HepG2 (cell line): Measurements from ENCODE around the gene MMP25. TPM values are rescaled to one million over a fixed set of nuclear protein-coding genes. Genes with fewer than 3 reads are reported as not detected.

ENCODE experiments used
- ARNTL ChIP-seq: sonication (generic); formaldehyde crosslinking; IDR thresholded peaks from 2 replicates; pipeline ENCODE4 v1.4.0; 2020; ENCODE audit warnings: mild to moderate bottlenecking, missing genetic modification reagents
- BCL6 ChIP-seq: IDR thresholded peaks from 2 replicates; pipeline ENCODE4 v1.6.1; 2016; ENCODE audit warnings: missing genetic modification reagents, missing compliant biosample characterization
- HNF4A ChIP-seq: sonication (generic); formaldehyde crosslinking; IDR thresholded peaks from 2 replicates; pipeline ENCODE4 v1.4.0; 2020; ENCODE audit warnings: missing genetic modification reagents
- NRL ChIP-seq: sonication (generic); formaldehyde crosslinking; IDR thresholded peaks from 2 replicates; pipeline ENCODE4 v1.5.0; 2020; ENCODE audit warnings: missing genetic modification reagents, mild to moderate bottlenecking, moderate library complexity, borderline replicate concordance
- RELA ChIP-seq: sonication (generic); formaldehyde crosslinking; IDR thresholded peaks from 2 replicates; pipeline ENCODE4 v1.4.0; 2020; ENCODE audit warnings: missing genetic modification reagents
- RXRA ChIP-seq: sonication (generic); formaldehyde crosslinking; IDR thresholded peaks from 2 replicates; pipeline ENCODE4 v1.5.1; 2020; ENCODE audit warnings: missing genetic modification reagents
- SMAD1 ChIP-seq: sonication (generic); formaldehyde crosslinking; IDR thresholded peaks from 2 replicates; pipeline ENCODE4 v1.4.0; 2020; ENCODE audit warnings: missing genetic modification reagents, low read depth, mild to moderate bottlenecking, borderline replicate concordance
- SOX13 ChIP-seq, 3 experiments: fragments of 450-650 bp in 1 of 3; sonication (generic) in 1 of 3; formaldehyde crosslinking in 1 of 3; IDR thresholded peaks in 2 of 3; conservative IDR thresholded peaks in 1 of 3; 2 replicates each; pipeline versions ENCODE4 v1.5.0 to v1.6.1; 2016 to 2020; ENCODE audit warnings: antibody characterized with exemption in 1 of 3, mild to moderate bottlenecking in 1 of 3, missing compliant biosample characterization in 1 of 3, missing genetic modification reagents in 1 of 3, moderate library complexity in 1 of 3
- SOX6 ChIP-seq, 2 experiments: fragments of 450-650 bp in 1 of 2; sonication (generic) in 1 of 2; formaldehyde crosslinking in 1 of 2; IDR thresholded peaks; 2 replicates each; pipeline versions ENCODE4 v1.4.0 to v1.6.1; 2017 to 2020; ENCODE audit warnings: antibody characterized with exemption in 1 of 2, mild to moderate bottlenecking in 1 of 2, missing genetic modification reagents in 1 of 2
- TGIF2 ChIP-seq: IDR thresholded peaks from 2 replicates; pipeline ENCODE4 v1.6.1; 2016; ENCODE audit warnings: control low read depth, missing compliant biosample characterization
- ZEB1 ChIP-seq: IDR thresholded peaks from 2 replicates; pipeline ENCODE4 v1.6.1; 2012; ENCODE audit warnings: mild to moderate bottlenecking, low read depth, inconsistent platforms; ENCODE audit not compliant: insufficient replicate concordance
- ZNF207 ChIP-seq: fragments of 450-650 bp; IDR thresholded peaks from 2 replicates; pipeline ENCODE4 v1.6.1; 2016; ENCODE audit warnings: antibody characterized with exemption, borderline replicate concordance
- polyA plus RNA-seq, 8 experiments: library from polyadenylated mRNA; depleted of rRNA in 3 of 8; stranded (reverse) in 7 of 8; unstranded in 1 of 8; fragments of >200 nt; fragmentation: Illumina TruSeq in 4 of 8; extraction: Trizol in 4 of 8; gene quantifications; 2 replicates each; pipeline versions ENCODE4 v1.2.1 to v1.2.3, GENCODE V29; 2011 to 2016; ENCODE audit warnings: low read depth in 4 of 8, missing spikeins in 1 of 8, mixed read lengths in 1 of 8; ENCODE audit not compliant: insufficient read depth in 1 of 8
- total RNA-seq, 5 experiments: library from RNA; depleted of rRNA; stranded (reverse); fragments of >200 nt; fragmentation: Illumina TruSeq; extraction: Trizol; gene quantifications; 2 replicates each; pipeline ENCODE4 v1.2.3, GENCODE V29; 2016; ENCODE audit warnings: low read depth in 1 of 5
- TF ChIP-seq, protein P1 (sequence below): sonication (generic); formaldehyde crosslinking; IDR thresholded peaks from 2 replicates; pipeline ENCODE4 v1.5.0; 2020; ENCODE audit warnings: mild to moderate bottlenecking, missing genetic modification reagents, borderline replicate concordance
- TF ChIP-seq, protein P2 (sequence below): sonication (generic); formaldehyde crosslinking; IDR thresholded peaks from 2 replicates; pipeline ENCODE4 v1.9.0; 2022; ENCODE audit warnings: low read depth, missing genetic modification reagents
- TF ChIP-seq, protein P3 (sequence below): sonication (generic); formaldehyde crosslinking; IDR thresholded peaks from 2 replicates; pipeline ENCODE4 v1.5.1; 2020; ENCODE audit warnings: mild to moderate bottlenecking, missing genetic modification reagents, moderate library complexity
- TF ChIP-seq, protein P4 (sequence below): sonication (generic); formaldehyde crosslinking; IDR thresholded peaks from 2 replicates; pipeline ENCODE4 v1.4.0; 2020; ENCODE audit warnings: mild to moderate bottlenecking, low read depth, missing genetic modification reagents
- TF ChIP-seq, protein P5 (sequence below): IDR thresholded peaks from 2 replicates; pipeline ENCODE4 v1.6.1; 2016; ENCODE audit warnings: missing compliant biosample characterization, missing genetic modification reagents, borderline replicate concordance

The MMP25 gene
- total and polyA plus RNA-seq, 2 of the 13 experiments (the other 11 are each of a cell fraction or from before 2014, with no cell fraction given), result 0.04 to 0.08 TPM

DNA sequence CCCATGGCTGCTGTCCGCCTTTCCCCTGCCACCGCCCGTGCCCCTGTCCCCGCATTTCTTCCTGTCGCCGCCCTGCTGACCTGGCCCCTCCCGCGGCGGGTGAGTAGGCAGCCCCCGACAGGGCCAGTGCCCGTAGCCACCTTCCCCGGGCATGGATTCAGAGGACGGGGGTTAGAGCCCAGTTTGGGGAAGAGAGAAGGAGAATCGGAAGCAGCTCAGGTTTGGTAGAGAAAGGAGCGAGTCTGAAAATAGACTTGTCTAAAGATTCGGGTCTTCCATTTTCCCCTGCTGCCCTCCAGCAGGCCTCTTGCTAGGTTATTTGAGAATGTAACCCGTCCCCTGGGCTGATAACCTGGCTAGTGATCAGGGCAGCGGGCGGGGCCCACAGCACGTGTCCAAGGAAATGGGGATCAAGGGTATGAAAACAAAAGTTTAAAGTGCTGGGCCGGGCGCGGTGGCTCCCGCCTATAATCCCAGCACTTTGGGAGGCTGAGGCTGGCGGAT is 41.5 kb upstream of the MMP25 start (continued):
- TF ChIP-seq, protein P1, sequence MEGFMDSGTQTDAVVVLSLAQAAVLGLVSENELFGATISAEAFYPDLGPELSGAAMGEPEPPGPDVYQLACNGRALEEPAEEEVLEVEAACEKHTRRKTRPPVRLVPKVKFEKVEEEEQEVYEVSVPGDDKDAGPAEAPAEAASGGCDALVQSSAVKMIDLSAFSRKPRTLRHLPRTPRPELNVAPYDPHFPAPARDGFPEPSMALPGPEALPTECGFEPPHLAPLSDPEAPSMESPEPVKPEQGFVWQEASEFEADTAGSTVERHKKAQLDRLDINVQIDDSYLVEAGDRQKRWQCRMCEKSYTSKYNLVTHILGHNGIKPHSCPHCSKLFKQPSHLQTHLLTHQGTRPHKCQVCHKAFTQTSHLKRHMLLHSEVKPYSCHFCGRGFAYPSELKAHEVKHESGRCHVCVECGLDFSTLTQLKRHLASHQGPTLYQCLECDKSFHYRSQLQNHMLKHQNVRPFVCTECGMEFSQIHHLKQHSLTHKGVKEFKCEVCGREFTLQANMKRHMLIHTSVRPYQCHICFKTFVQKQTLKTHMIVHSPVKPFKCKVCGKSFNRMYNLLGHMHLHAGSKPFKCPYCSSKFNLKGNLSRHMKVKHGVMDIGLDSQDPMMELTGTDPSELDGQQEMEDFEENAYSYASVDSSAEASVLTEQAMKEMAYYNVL, result no peak
- TF ChIP-seq, protein P2, sequence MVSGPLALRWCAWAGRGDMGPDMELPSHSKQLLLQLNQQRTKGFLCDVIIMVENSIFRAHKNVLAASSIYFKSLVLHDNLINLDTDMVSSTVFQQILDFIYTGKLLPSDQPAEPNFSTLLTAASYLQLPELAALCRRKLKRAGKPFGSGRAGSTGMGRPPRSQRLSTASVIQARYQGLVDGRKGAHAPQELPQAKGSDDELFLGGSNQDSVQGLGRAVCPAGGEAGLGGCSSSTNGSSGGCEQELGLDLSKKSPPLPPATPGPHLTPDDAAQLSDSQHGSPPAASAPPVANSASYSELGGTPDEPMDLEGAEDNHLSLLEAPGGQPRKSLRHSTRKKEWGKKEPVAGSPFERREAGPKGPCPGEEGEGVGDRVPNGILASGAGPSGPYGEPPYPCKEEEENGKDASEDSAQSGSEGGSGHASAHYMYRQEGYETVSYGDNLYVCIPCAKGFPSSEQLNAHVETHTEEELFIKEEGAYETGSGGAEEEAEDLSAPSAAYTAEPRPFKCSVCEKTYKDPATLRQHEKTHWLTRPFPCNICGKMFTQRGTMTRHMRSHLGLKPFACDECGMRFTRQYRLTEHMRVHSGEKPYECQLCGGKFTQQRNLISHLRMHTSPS (CRISPR knock-in tag), result peak; percentile 46; the same call in 1 of the 2 replicates
- TF ChIP-seq RELA (CRISPR knock-in tag) (no peak), RXRA (CRISPR knock-in tag) (0 out of 2 replicates have a peak, but pooled peaks have one; percentile 33), HNF4A (CRISPR knock-in tag) (peak; percentile 42; the same call in 1 of the 2 replicates), BCL6 (CRISPR knock-in tag) (0 out of 2 replicates have a peak, but pooled peaks have one; percentile 9), TGIF2 (CRISPR knock-in tag) (no peak), NRL (CRISPR knock-in tag) (0 out of 2 replicates have a peak, but pooled peaks have one; percentile 35), SMAD1 (CRISPR knock-in tag) (no peak), ARNTL (CRISPR knock-in tag) (peak; percentile 79), ZEB1 (peak; percentile 60), SOX6 (IDR thresholded peaks at IDR 0.05) (no peak), SOX6 (CRISPR knock-in tag; IDR thresholded peaks at IDR 0.05) (0 out of 2 replicates have a peak, but pooled peaks have one; percentile 39), ZNF207 (no peak), SOX13 (IDR thresholded peaks at IDR 0.05) (no peak), SOX13 (CRISPR knock-in tag; conservative IDR thresholded peaks at IDR 0.05 in 1 of 2, IDR thresholded peaks at IDR 0.05 in 1 of 2) (peak in 1 of 2 experiments; percentile 33; a peak in 1 of 4 replicates)
- TF ChIP-seq, protein P3, sequence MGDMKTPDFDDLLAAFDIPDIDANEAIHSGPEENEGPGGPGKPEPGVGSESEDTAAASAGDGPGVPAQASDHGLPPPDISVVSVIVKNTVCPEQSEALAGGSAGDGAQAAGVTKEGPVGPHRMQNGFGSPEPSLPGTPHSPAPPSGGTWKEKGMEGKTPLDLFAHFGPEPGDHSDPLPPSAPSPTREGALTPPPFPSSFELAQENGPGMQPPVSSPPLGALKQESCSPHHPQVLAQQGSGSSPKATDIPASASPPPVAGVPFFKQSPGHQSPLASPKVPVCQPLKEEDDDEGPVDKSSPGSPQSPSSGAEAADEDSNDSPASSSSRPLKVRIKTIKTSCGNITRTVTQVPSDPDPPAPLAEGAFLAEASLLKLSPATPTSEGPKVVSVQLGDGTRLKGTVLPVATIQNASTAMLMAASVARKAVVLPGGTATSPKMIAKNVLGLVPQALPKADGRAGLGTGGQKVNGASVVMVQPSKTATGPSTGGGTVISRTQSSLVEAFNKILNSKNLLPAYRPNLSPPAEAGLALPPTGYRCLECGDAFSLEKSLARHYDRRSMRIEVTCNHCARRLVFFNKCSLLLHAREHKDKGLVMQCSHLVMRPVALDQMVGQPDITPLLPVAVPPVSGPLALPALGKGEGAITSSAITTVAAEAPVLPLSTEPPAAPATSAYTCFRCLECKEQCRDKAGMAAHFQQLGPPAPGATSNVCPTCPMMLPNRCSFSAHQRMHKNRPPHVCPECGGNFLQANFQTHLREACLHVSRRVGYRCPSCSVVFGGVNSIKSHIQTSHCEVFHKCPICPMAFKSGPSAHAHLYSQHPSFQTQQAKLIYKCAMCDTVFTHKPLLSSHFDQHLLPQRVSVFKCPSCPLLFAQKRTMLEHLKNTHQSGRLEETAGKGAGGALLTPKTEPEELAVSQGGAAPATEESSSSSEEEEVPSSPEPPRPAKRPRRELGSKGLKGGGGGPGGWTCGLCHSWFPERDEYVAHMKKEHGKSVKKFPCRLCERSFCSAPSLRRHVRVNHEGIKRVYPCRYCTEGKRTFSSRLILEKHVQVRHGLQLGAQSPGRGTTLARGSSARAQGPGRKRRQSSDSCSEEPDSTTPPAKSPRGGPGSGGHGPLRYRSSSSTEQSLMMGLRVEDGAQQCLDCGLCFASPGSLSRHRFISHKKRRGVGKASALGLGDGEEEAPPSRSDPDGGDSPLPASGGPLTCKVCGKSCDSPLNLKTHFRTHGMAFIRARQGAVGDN, result peak; percentile 13; the same call in 1 of the 2 replicates
- TF ChIP-seq, protein P4, sequence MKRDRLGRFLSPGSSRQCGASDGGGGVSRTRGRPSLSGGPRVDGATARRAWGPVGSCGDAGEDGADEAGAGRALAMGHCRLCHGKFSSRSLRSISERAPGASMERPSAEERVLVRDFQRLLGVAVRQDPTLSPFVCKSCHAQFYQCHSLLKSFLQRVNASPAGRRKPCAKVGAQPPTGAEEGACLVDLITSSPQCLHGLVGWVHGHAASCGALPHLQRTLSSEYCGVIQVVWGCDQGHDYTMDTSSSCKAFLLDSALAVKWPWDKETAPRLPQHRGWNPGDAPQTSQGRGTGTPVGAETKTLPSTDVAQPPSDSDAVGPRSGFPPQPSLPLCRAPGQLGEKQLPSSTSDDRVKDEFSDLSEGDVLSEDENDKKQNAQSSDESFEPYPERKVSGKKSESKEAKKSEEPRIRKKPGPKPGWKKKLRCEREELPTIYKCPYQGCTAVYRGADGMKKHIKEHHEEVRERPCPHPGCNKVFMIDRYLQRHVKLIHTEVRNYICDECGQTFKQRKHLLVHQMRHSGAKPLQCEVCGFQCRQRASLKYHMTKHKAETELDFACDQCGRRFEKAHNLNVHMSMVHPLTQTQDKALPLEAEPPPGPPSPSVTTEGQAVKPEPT (CRISPR knock-in tag), result no peak
- TF ChIP-seq, protein P5, sequence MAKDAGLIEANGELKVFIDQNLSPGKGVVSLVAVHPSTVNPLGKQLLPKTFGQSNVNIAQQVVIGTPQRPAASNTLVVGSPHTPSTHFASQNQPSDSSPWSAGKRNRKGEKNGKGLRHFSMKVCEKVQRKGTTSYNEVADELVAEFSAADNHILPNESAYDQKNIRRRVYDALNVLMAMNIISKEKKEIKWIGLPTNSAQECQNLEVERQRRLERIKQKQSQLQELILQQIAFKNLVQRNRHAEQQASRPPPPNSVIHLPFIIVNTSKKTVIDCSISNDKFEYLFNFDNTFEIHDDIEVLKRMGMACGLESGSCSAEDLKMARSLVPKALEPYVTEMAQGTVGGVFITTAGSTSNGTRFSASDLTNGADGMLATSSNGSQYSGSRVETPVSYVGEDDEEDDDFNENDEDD (CRISPR knock-in tag), result peak; percentile 66; the same call in 1 of the 2 replicates
